HepG2 (cell line): ENCODE measurements around the gene GORASP2. TPM values are rescaled to one million over a fixed set of nuclear protein-coding genes. Genes with fewer than 3 reads are reported as not detected.

Experiments
- CBX2 ChIP-seq, 2 experiments: fragments of 200-600 bp in 1 of 2; sonication (generic); formaldehyde crosslinking in 1 of 2; IDR thresholded peaks; 2 replicates each; pipeline versions ENCODE4 v1.7.0 to v1.8.1; 2018 to 2022; ENCODE audit warnings: low read depth in 2 of 2, low read length in 1 of 2, mild to moderate bottlenecking in 1 of 2, missing genetic modification reagents in 1 of 2
- CREM ChIP-seq, 2 experiments: sonication (generic) in 1 of 2; formaldehyde crosslinking in 1 of 2; IDR thresholded peaks; 2 replicates each; pipeline versions ENCODE4 v1.4.0 to v1.6.1; 2016 to 2020; ENCODE audit warnings: antibody characterized with exemption in 1 of 2, mild to moderate bottlenecking in 1 of 2, missing genetic modification reagents in 1 of 2
- DBP ChIP-seq: sonication (generic); formaldehyde crosslinking; IDR thresholded peaks from 2 replicates; pipeline ENCODE4 v1.4.0; 2020; ENCODE audit warnings: missing genetic modification reagents; ENCODE audit errors: not compliant biosample characterization
- ERF ChIP-seq: IDR thresholded peaks from 2 replicates; pipeline ENCODE4 v1.6.1; 2018; ENCODE audit warnings: missing biosample characterization, missing genetic modification reagents
- FOSL2 ChIP-seq: sonication (generic); formaldehyde crosslinking; IDR thresholded peaks from 2 replicates; pipeline ENCODE4 v1.4.0; 2020; ENCODE audit warnings: missing genetic modification reagents
- GTF3A ChIP-seq: sonication (generic); formaldehyde crosslinking; conservative IDR thresholded peaks from 2 replicates; pipeline ENCODE4 v1.4.0; 2020; ENCODE audit warnings: mild to moderate bottlenecking, missing genetic modification reagents
- HIC2 ChIP-seq: sonication (generic); formaldehyde crosslinking; IDR thresholded peaks from 2 replicates; pipeline ENCODE4 v1.9.0; 2022; ENCODE audit warnings: low read depth, missing genetic modification reagents
- HOXD1 ChIP-seq: sonication (generic); formaldehyde crosslinking; IDR thresholded peaks from 2 replicates; pipeline ENCODE4 v1.5.0; 2020; ENCODE audit warnings: missing genetic modification reagents
- KLF16 ChIP-seq, 2 experiments: sonication (generic) in 1 of 2; formaldehyde crosslinking in 1 of 2; IDR thresholded peaks; 2 replicates each; pipeline versions ENCODE4 v1.6.1 to v1.8.0; 2016 to 2023; ENCODE audit warnings: missing genetic modification reagents in 2 of 2, missing compliant biosample characterization in 1 of 2
- PAF1 ChIP-seq: IDR thresholded peaks from 2 replicates; pipeline ENCODE4 v1.6.1; 2016; ENCODE audit warnings: missing genetic modification reagents, missing compliant biosample characterization
- RARG ChIP-seq: sonication (generic); formaldehyde crosslinking; IDR thresholded peaks from 2 replicates; pipeline ENCODE4 v1.4.0; 2020; ENCODE audit warnings: low read depth, mild to moderate bottlenecking, missing genetic modification reagents
- TBX3 ChIP-seq: fragments of 450-650 bp; IDR thresholded peaks from 2 replicates; pipeline ENCODE4 v1.6.1; 2017; ENCODE audit warnings: antibody characterized with exemption, mild to moderate bottlenecking, inconsistent platforms, borderline replicate concordance
- ZNF264 ChIP-seq: sonication (generic); formaldehyde crosslinking; IDR thresholded peaks from 2 replicates; pipeline ENCODE4 v1.4.0; 2020; ENCODE audit warnings: missing genetic modification reagents
- ZNF543 ChIP-seq: sonication (generic); formaldehyde crosslinking; IDR thresholded peaks from 2 replicates; pipeline ENCODE4 v1.4.0; 2020; ENCODE audit warnings: mild to moderate bottlenecking, missing genetic modification reagents
- ZNF598 ChIP-seq: sonication (generic); formaldehyde crosslinking; IDR thresholded peaks from 2 replicates; pipeline ENCODE4 v1.5.1; 2020; ENCODE audit warnings: mild to moderate bottlenecking, missing genetic modification reagents, borderline replicate concordance
- ZNF746 ChIP-seq: sonication (generic); formaldehyde crosslinking; IDR thresholded peaks from 2 replicates; pipeline ENCODE4 v1.8.0; 2022; ENCODE audit warnings: mild to moderate bottlenecking, missing genetic modification reagents
- polyA plus RNA-seq, 8 experiments: library from polyadenylated mRNA; depleted of rRNA in 3 of 8; stranded (reverse) in 7 of 8; unstranded in 1 of 8; fragments of >200 nt; fragmentation: Illumina TruSeq in 4 of 8; extraction: Trizol in 4 of 8; gene quantifications; 2 replicates each; pipeline versions ENCODE4 v1.2.1 to v1.2.3, GENCODE V29; 2011 to 2016; ENCODE audit warnings: low read depth in 4 of 8, missing spikeins in 1 of 8, mixed read lengths in 1 of 8; ENCODE audit not compliant: insufficient read depth in 1 of 8
- total RNA-seq, 5 experiments: library from RNA; depleted of rRNA; stranded (reverse); fragments of >200 nt; fragmentation: Illumina TruSeq; extraction: Trizol; gene quantifications; 2 replicates each; pipeline ENCODE4 v1.2.3, GENCODE V29; 2016; ENCODE audit warnings: low read depth in 1 of 5
- TF ChIP-seq, protein P1 (sequence below): sonication (generic); formaldehyde crosslinking; IDR thresholded peaks from 2 replicates; pipeline ENCODE4 v1.5.0; 2020; ENCODE audit warnings: missing genetic modification reagents, mild to moderate bottlenecking, borderline replicate concordance
- TF ChIP-seq, protein P2 (sequence below): sonication (generic); formaldehyde crosslinking; IDR thresholded peaks from 2 replicates; pipeline ENCODE4 v1.4.0; 2020; ENCODE audit warnings: mild to moderate bottlenecking, low read depth, missing genetic modification reagents
- TF ChIP-seq, protein P3 (sequence below): sonication (generic); formaldehyde crosslinking; IDR thresholded peaks from 2 replicates; pipeline ENCODE4 v1.4.0; 2020; ENCODE audit warnings: missing genetic modification reagents

Gene GORASP2
- total and polyA plus RNA-seq, 2 of the 13 experiments (the other 11 are each of a cell fraction or from before 2014, with no cell fraction given), result 103 to 239 TPM

DNA sequence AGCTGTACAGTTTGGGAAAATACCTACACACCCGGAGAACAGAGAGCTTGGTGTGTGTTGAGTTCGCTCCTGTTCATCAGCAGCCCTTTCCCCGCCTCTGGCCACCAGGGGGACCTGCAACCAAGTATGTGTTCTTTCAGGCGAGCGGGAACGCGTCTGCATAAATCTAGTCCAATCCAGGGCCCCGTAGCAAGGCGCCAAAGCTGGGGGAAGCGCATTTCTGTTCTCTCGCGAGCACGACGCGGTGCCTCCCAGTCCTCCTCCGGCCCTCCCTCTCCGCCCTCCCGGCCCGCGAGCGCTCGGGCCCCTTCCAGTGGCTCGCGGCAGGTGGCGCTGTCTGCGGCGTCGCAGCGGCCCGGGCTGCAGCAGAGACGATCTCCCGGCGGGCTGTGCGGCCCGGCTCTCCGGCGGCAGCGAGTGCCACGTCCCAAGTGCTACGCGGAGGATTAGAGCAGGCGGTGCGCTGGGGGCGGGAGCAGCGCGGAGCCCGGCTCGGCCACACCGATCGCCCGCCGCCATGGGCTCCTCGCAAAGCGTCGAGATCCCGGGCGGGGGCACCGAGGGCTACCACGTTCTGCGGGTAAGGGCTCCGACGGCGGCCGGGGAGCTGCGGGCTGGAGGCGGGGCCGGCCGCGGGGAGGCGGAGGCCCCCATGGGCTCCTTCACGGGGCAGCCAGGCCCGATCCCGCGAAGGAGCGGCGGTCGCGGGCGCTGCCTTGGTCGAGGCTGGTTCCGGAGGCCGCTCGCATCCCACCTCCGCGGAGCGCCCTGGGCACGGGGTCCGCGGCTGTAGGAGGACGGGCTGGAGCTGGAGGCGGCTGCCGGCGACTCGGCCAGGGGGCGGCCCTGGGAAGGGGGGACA is at the start of gene GORASP2 (continued):
- TF ChIP-seq CBX2 (IDR thresholded peaks at IDR 0.05; ENCODE audit: low read depth, low read length), result no peak
- TF ChIP-seq CBX2 (CRISPR knock-in tag; IDR thresholded peaks at IDR 0.05; ENCODE audit: low read depth), result 0 out of 2 replicates have a peak, but pooled peaks have one; percentile 23
- peak; percentile 82 for TF ChIP-seq CREM (IDR thresholded peaks at IDR 0.05)
- TF ChIP-seq CREM (CRISPR knock-in tag; IDR thresholded peaks at IDR 0.05), result no peak
- TF ChIP-seq PAF1, result no peak
- no peak; the same call in 1 of the 2 replicates for TF ChIP-seq FOSL2 (CRISPR knock-in tag)
- TF ChIP-seq DBP (CRISPR knock-in tag), result no peak
- TF ChIP-seq ZNF598 (CRISPR knock-in tag), result peak; percentile 94; the same call in 1 of the 2 replicates
- peak; percentile 55 for TF ChIP-seq TBX3
- peak; percentile 53; the same call in 1 of the 2 replicates for TF ChIP-seq ZNF264 (CRISPR knock-in tag)
- TF ChIP-seq, protein P1, sequence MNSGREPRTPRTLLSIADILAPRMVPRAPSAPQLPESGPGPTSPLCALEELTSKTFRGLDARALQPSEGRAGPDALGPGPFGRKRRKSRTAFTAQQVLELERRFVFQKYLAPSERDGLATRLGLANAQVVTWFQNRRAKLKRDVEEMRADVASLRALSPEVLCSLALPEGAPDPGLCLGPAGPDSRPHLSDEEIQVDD, result no peak; the same call in none of the 2 replicates
- no peak for TF ChIP-seq HIC2
- peak; percentile 70 for TF ChIP-seq GTF3A (CRISPR knock-in tag)
- TF ChIP-seq ERF (CRISPR knock-in tag), result peak; percentile 98
- 0 out of 2 replicates have a peak, but pooled peaks have one; percentile 85 for TF ChIP-seq ZNF543 (CRISPR knock-in tag)
- TF ChIP-seq, protein P2, sequence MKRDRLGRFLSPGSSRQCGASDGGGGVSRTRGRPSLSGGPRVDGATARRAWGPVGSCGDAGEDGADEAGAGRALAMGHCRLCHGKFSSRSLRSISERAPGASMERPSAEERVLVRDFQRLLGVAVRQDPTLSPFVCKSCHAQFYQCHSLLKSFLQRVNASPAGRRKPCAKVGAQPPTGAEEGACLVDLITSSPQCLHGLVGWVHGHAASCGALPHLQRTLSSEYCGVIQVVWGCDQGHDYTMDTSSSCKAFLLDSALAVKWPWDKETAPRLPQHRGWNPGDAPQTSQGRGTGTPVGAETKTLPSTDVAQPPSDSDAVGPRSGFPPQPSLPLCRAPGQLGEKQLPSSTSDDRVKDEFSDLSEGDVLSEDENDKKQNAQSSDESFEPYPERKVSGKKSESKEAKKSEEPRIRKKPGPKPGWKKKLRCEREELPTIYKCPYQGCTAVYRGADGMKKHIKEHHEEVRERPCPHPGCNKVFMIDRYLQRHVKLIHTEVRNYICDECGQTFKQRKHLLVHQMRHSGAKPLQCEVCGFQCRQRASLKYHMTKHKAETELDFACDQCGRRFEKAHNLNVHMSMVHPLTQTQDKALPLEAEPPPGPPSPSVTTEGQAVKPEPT, result peak; percentile 81; the same call in 1 of the 2 replicates
- TF ChIP-seq, protein P3, sequence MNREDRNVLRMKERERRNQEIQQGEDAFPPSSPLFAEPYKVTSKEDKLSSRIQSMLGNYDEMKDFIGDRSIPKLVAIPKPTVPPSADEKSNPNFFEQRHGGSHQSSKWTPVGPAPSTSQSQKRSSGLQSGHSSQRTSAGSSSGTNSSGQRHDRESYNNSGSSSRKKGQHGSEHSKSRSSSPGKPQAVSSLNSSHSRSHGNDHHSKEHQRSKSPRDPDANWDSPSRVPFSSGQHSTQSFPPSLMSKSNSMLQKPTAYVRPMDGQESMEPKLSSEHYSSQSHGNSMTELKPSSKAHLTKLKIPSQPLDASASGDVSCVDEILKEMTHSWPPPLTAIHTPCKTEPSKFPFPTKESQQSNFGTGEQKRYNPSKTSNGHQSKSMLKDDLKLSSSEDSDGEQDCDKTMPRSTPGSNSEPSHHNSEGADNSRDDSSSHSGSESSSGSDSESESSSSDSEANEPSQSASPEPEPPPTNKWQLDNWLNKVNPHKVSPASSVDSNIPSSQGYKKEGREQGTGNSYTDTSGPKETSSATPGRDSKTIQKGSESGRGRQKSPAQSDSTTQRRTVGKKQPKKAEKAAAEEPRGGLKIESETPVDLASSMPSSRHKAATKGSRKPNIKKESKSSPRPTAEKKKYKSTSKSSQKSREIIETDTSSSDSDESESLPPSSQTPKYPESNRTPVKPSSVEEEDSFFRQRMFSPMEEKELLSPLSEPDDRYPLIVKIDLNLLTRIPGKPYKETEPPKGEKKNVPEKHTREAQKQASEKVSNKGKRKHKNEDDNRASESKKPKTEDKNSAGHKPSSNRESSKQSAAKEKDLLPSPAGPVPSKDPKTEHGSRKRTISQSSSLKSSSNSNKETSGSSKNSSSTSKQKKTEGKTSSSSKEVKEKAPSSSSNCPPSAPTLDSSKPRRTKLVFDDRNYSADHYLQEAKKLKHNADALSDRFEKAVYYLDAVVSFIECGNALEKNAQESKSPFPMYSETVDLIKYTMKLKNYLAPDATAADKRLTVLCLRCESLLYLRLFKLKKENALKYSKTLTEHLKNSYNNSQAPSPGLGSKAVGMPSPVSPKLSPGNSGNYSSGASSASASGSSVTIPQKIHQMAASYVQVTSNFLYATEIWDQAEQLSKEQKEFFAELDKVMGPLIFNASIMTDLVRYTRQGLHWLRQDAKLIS (CRISPR knock-in tag), result peak; percentile 76
- TF ChIP-seq RARG (CRISPR knock-in tag), result no peak; the same call in 1 of the 2 replicates
- TF ChIP-seq KLF16 (CRISPR knock-in tag; IDR thresholded peaks at IDR 0.05), result peak in 1 of 2 experiments; percentile 99; a peak in 2 of 4 replicates
- TF ChIP-seq ZNF746 (CRISPR knock-in tag), result peak; percentile 98
- TF ChIP-seq HOXD1, result peak; percentile 88; the same call in 1 of the 2 replicates
